Activated CD4-positive, alpha-beta T cell treated with anti-CD3 and anti-CD28 coated beads, Interleukin-2, amount 50 U/mL, for 48 hours (primary cell): Measurements from ENCODE around the gene IFT22.
"Not testable (repeated sequence)": the region's sequence is repeated elsewhere in the genome, so short reads cannot be mapped to it uniquely, and the experiment has no call there.

ENCODE experiments used
- DNase-seq, 2 experiments: peaks; one replicate each; pipeline ENCODE4 v3.0.0-alpha.2; 2020

IFT22 gene

GRCh38 chr7:101277155-101277554 is 44.5 kb downstream of the IFT22 start:
- no peak for DNase-seq

GRCh38 chr7:101273206-101273605 is 48.4 kb downstream of the IFT22 start:
- no peak for DNase-seq

GRCh38 chr7:101271021-101271420 is 50.6 kb downstream of the IFT22 start:
- no peak for DNase-seq

- no peak for DNase-seq
Observed at GRCh38 chr7:101269664-101270063, 51.9 kb downstream of the IFT22 start.

- no peak for DNase-seq
Observed at GRCh38 chr7:101265622-101266516, 55.7 kb downstream of the IFT22 start.

- DNase-seq: not testable (repeated sequence)
Observed at GRCh38 chr7:101264102-101264706, 57.4 kb downstream of the IFT22 start.
